ENCODE results near the gene HOXB4.

The HOXB4 gene

DNA sequence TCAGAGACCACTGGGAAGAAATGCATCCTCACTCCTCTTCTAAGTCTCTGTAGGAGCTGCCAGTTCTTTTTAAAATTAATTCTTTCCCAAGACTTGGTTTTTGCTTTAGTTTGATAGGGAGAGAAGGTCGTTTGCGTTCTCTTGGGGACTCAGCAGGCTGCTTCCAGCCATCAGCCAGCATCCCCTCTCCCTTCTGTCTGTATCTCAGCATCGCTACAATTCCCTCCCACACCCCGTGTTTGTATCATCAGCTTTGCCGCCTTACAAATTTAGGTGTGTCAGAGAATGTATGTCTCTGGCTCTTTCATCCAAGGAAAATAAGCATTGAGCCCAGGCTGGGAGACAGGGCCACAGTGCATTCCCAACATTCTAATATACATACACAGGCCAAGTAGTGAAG is 21.2 kb upstream of the HOXB4 start:
- Histone ChIP-seq H3K4me3 (ENCODE audit: insufficient read depth, low read length, poor library complexity, severe bottlenecking) (no peak overlapping the region), H4K20me1 (ENCODE audit: low read depth, low read length) (no peaks in the 10 kb centered on the region)

GRCh38 chr17:48598736-48599135 is 20.6 kb upstream of the HOXB4 start:
- Histone ChIP-seq H3K79me2 (ENCODE audit: insufficient read depth, low read length) (no peaks in the 10 kb centered on the region), H2AFZ (ENCODE audit: low read depth, low read length, severe bottlenecking) (no peak overlapping the region), H3F3A (ENCODE audit: insufficient read depth) (no peaks in the 10 kb centered on the region), H3K36me3 (ENCODE audit: low read length) (no peaks in the 10 kb centered on the region), H3K4me2 (ENCODE audit: low read depth, low read length, poor library complexity, severe bottlenecking) (no peak overlapping the region), H3K4me3 (ENCODE audit: insufficient read depth, low read length, poor library complexity, severe bottlenecking) (no peak overlapping the region), H3K9me3 (ENCODE audit: insufficient read depth, low read length) (no peaks in the 10 kb centered on the region), H3K27me3 (ENCODE audit: low read length) (no peaks in the 10 kb centered on the region), H3K9me2 (replicated peaks; ENCODE audit: insufficient read depth, low read length) (no peaks in the 10 kb centered on the region), H3K9ac (ENCODE audit: low read length) (no peak overlapping the region), H3K27ac (ENCODE audit: low read depth, low read length) (no peak overlapping the region), H4K20me1 (ENCODE audit: low read depth, low read length) (no peaks in the 10 kb centered on the region)
- no peak for TF ChIP-seq CTCF (IDR thresholded peaks at IDR 0.05; ENCODE audit: insufficient read depth, low read length, poor library complexity, severe bottlenecking)
- no peak for TF ChIP-seq EZH2phosphoT487 (conservative IDR thresholded peaks at IDR 0.05; ENCODE audit: low read length)

More for the DNA sequence above, 21.2 kb upstream of the HOXB4 start:
- Histone ChIP-seq H2AFZ (ENCODE audit: low read depth, low read length, severe bottlenecking) (no peak overlapping the region), H3K9me3 (ENCODE audit: insufficient read depth, low read length) (no peaks in the 10 kb centered on the region), H3K27ac (ENCODE audit: low read depth, low read length) (no peak overlapping the region), H3K36me3 (ENCODE audit: low read length) (no peaks in the 10 kb centered on the region), H3K9ac (ENCODE audit: low read length) (no peak overlapping the region), H3K9me2 (replicated peaks; ENCODE audit: insufficient read depth, low read length) (no peaks in the 10 kb centered on the region), H3K4me2 (ENCODE audit: low read depth, low read length, poor library complexity, severe bottlenecking) (no peak overlapping the region), H3F3A (ENCODE audit: insufficient read depth) (no peaks in the 10 kb centered on the region), H3K27me3 (ENCODE audit: low read length) (no peaks in the 10 kb centered on the region), H3K79me2 (ENCODE audit: insufficient read depth, low read length) (no peaks in the 10 kb centered on the region)
- TF ChIP-seq CTCF (IDR thresholded peaks at IDR 0.05; ENCODE audit: insufficient read depth, low read length, poor library complexity, severe bottlenecking): no peak
- TF ChIP-seq EZH2phosphoT487 (conservative IDR thresholded peaks at IDR 0.05; ENCODE audit: low read length): no peak

GRCh38 chr17:48597778-48598631 is 19.9 kb upstream of the HOXB4 start:
- Histone ChIP-seq H3K27ac (ENCODE audit: low read depth, low read length) (no peak overlapping the region), H3K4me2 (ENCODE audit: low read depth, low read length, poor library complexity, severe bottlenecking) (no peak overlapping the region), H3K9ac (ENCODE audit: low read length) (no peak overlapping the region), H3K4me3 (ENCODE audit: insufficient read depth, low read length, poor library complexity, severe bottlenecking) (no peak overlapping the region), H4K20me1 (ENCODE audit: low read depth, low read length) (no peaks in the 10 kb centered on the region), H3K9me2 (replicated peaks; ENCODE audit: insufficient read depth, low read length) (no peaks in the 10 kb centered on the region), H3K36me3 (ENCODE audit: low read length) (no peaks in the 10 kb centered on the region), H3K79me2 (ENCODE audit: insufficient read depth, low read length) (no peaks in the 10 kb centered on the region), H3F3A (ENCODE audit: insufficient read depth) (no peaks in the 10 kb centered on the region), H2AFZ (ENCODE audit: low read depth, low read length, severe bottlenecking) (no peak overlapping the region), H3K9me3 (ENCODE audit: insufficient read depth, low read length) (no peaks in the 10 kb centered on the region), H3K27me3 (ENCODE audit: low read length) (no peaks in the 10 kb centered on the region)
- TF ChIP-seq EZH2phosphoT487 (conservative IDR thresholded peaks at IDR 0.05; ENCODE audit: low read length) (no peak), CTCF (IDR thresholded peaks at IDR 0.05; ENCODE audit: insufficient read depth, low read length, poor library complexity, severe bottlenecking) (no peak)
